Measurements from ENCODE around the gene ATP8B3. TPM values are rescaled to one million over a fixed set of nuclear protein-coding genes. Genes with fewer than 3 reads are reported as not detected.

ATP8B3 gene
- total RNA-seq, 1 donor = 4.3 TPM

GRCh38 chr19:1817553-1818179 lies 5.6 kb upstream of the ATP8B3 start:
- DNase-seq (ENCODE audit: low read depth in 2 of 3, low spot score in 2 of 3) = no peak

- DNase-seq (ENCODE audit: low read depth in 2 of 3, low spot score in 2 of 3) = no peak
Measured at GRCh38 chr19:1816530-1817298, 4.6 kb upstream of the ATP8B3 start.

GRCh38 chr19:1815605-1816529 lies 3.8 kb upstream of the ATP8B3 start:
- DNase-seq (ENCODE audit: low read depth in 2 of 3, low spot score in 2 of 3) = no peak

- no peak for DNase-seq (ENCODE audit: low read depth in 2 of 3, low spot score in 2 of 3)
Measured at GRCh38 chr19:1814833-1815604, 2.9 kb upstream of the ATP8B3 start.

- no peak for DNase-seq (ENCODE audit: low read depth in 2 of 3, low spot score in 2 of 3)
Measured at GRCh38 chr19:1814391-1814790, 2.3 kb upstream of the ATP8B3 start.

GRCh38 chr19:1813192-1814182 lies 1.4 kb upstream of the ATP8B3 start:
- DNase-seq (ENCODE audit: low read depth in 2 of 3, low spot score in 2 of 3) = no peak

- DNase-seq (ENCODE audit: low read depth in 2 of 3, low spot score in 2 of 3) = peak; percentile 67 to 96 (median 94)
Measured at GRCh38 chr19:1812426-1813191, 533 bp upstream of the ATP8B3 start.

GRCh38 chr19:1811472-1811894 lies 593 bp downstream of the ATP8B3 start:
- peak in 2 of 3 donors; percentile 24 to 77 for DNase-seq (ENCODE audit: low read depth in 2 of 3, low spot score in 2 of 3)

- no peak for DNase-seq (ENCODE audit: low read depth in 2 of 3, low spot score in 2 of 3)
Measured at GRCh38 chr19:1810439-1811160, 1.5 kb downstream of the ATP8B3 start.

- DNase-seq (ENCODE audit: low read depth in 2 of 3, low spot score in 2 of 3) = no peak
Measured at GRCh38 chr19:1809678-1810077, 2.4 kb downstream of the ATP8B3 start.

GRCh38 chr19:1808395-1808731 lies 3.7 kb downstream of the ATP8B3 start:
- no peak for DNase-seq (ENCODE audit: low read depth in 2 of 3, low spot score in 2 of 3)

- no peak for DNase-seq (ENCODE audit: low read depth in 2 of 3, low spot score in 2 of 3)
Measured at GRCh38 chr19:1807695-1808394, 4.2 kb downstream of the ATP8B3 start.

- DNase-seq (ENCODE audit: low read depth in 2 of 3, low spot score in 2 of 3) = no peak
Measured at GRCh38 chr19:1807030-1807694, 4.9 kb downstream of the ATP8B3 start.

GRCh38 chr19:1806184-1807029 lies 5.7 kb downstream of the ATP8B3 start:
- DNase-seq (ENCODE audit: low read depth in 2 of 3, low spot score in 2 of 3) = no peak

- no peak for DNase-seq (ENCODE audit: low read depth in 2 of 3, low spot score in 2 of 3)
Measured at GRCh38 chr19:1805401-1806183, 6.5 kb downstream of the ATP8B3 start.
